Measurements from ENCODE around the gene IGSF6. TPM values are rescaled to one million over a fixed set of nuclear protein-coding genes. Genes with fewer than 3 reads are reported as not detected.

Gene IGSF6
- total and polyA plus RNA-seq, 9 of the 15 experiments (the other 6 are each of a cell fraction or from before 2014, with no cell fraction given): 0.07 TPM; not detected in 8

GRCh38 chr16:21634216-21634615, 18.2 kb downstream of the IGSF6 start:
- Histone ChIP-seq H3K79me2 (ENCODE audit: control insufficient read depth, insufficient read depth, low read length) (no peaks in the 10 kb centered on the region), H3K36me3 (ENCODE audit: control insufficient read depth, insufficient read depth, low read length) (peaks cover 7% of the 10 kb centered on the region; the same call in 2 of the 3 replicates), H3K9me1 (ENCODE audit: control insufficient read depth, insufficient read depth, low read length) (no peaks in the 10 kb centered on the region), H3K4me1 (replicated peaks in 1 of 2; ENCODE audit: control insufficient read depth in 2 of 2, insufficient read depth in 2 of 2, low read length in 2 of 2) (0 out of 5 replicates have a peak, but pooled peaks cover 0 to 3% of the 10 kb centered on the region in 2 experiments), H4K20me1 (replicated peaks; ENCODE audit: control insufficient read depth, insufficient read depth, low read length) (no peaks in the 10 kb centered on the region), H3K9ac (ENCODE audit: insufficient read depth in 1 of 2, low read depth in 2 of 2, low read length in 2 of 2) (no peak overlapping the region), H3K4me2 (ENCODE audit: insufficient read depth, low read length) (no peak overlapping the region), H3K4me3 (no peak overlapping the region), H3K9me3 (replicated peaks; ENCODE audit: control insufficient read depth, insufficient read depth, low read depth, low read length) (peaks cover 2% of the 10 kb centered on the region; the same call in 1 of the 2 replicates), H2AFZ (ENCODE audit: low read depth, low read length) (no peak overlapping the region), H3K27ac (ENCODE audit: extremely low read depth, low read depth, low read length) (no peak overlapping the region), H3K27me3 (ENCODE audit: control insufficient read depth in 2 of 2, insufficient read depth in 2 of 2, low read length in 2 of 2) (no peaks in the 10 kb centered on the region)
- no peak for ATAC-seq
- no TSS peak for BruUV-seq (replicated peaks)
- ChIA-PET CTCF (ENCODE audit: low intra/inter-chr PET ratio) (no interaction called here), POLR2A (no interaction called here)
- no peak for DNase-seq (ENCODE audit: extremely low read depth in 1 of 4, low spot score in 3 of 4)
- TF ChIP-seq ZBTB40 (IDR thresholded peaks at IDR 0.05) (no peak), ZBTB40 (CRISPR knock-in tag; IDR thresholded peaks at IDR 0.05) (no peak), TEAD4 (IDR thresholded peaks at IDR 0.05; ENCODE audit: low read length) (no peak), TEAD4 (CRISPR knock-in tag; IDR thresholded peaks at IDR 0.05; ENCODE audit: borderline replicate concordance) (no peak), ZFPM2 (CRISPR knock-in tag; IDR thresholded peaks at IDR 0.05) (no peak), BHLHE40 (IDR thresholded peaks at IDR 0.05; ENCODE audit: low read length) (no peak), ZFX (CRISPR knock-in tag; IDR thresholded peaks at IDR 0.05) (no peak), ZNF764 (CRISPR knock-in tag; IDR thresholded peaks at IDR 0.05; ENCODE audit: low read depth) (no peak), PKNOX1 (IDR thresholded peaks at IDR 0.05) (no peak)
- in situ Hi-C loops (cut with MboI) (no loop called here), intact Hi-C loops (cut with micrococcal nuclease) (no loop called here)
- 90% methylated on average over 5 of the region's 5 CpGs for WGBS (ENCODE audit: insufficient coverage, low coverage, missing lambda C conversion rate)
- FAIRE-seq: no peak
